GM18526 (cell line): Measurements from ENCODE around the gene PEX11B.
A peak's percentile ranks its signal among the peaks of the same experiment; 100 is the strongest.

Experiments
- POLR2A ChIP-seq: IDR thresholded peaks from 3 replicates; pipeline ENCODE4 v1.6.1; 2011; ENCODE audit not compliant: insufficient read length; ENCODE audit errors: extremely low read depth

The PEX11B gene

GRCh38 chr1:145957443-145958319 lies 39.2 kb upstream of the PEX11B start, which contains the start of gene LIX1L:
LIX1L (minus strand) TSS chr1:145958017; CDS start chr1:145957927, 90 bp downstream.
- peak; percentile 77 for TF ChIP-seq POLR2A

GRCh38 chr1:145956781-145957442 lies 38.4 kb upstream of the PEX11B start:
- no peak for TF ChIP-seq POLR2A

GRCh38 chr1:145956361-145956760 lies 37.8 kb upstream of the PEX11B start:
- no peak for TF ChIP-seq POLR2A

- TF ChIP-seq POLR2A = no peak
Observed at GRCh38 chr1:145955436-145955835, 36.9 kb upstream of the PEX11B start.

DNA sequence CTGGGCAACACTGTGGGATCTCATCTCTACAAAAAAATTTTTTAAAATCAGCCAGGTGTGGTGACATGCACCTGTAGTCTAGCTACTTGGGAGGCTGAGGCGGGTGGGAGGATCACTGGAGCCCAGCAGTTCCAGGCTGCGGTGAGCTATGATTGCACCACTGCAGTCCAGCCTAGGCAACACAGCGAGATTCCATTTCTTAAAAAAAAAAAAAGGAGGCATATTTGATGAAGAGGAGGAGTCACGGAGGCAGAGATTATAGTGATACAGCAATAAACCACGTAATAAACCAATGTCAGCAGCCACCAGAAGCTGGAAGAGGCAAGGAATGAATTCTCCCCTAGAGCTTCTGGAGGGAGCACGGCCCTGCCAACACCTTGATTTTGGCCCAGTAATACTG lies 35.3 kb upstream of the PEX11B start:
- TF ChIP-seq POLR2A = no peak

- no peak for TF ChIP-seq POLR2A
Observed at GRCh38 chr1:145952903-145953302, 34.4 kb upstream of the PEX11B start.

GRCh38 chr1:145951526-145951925 lies 33.0 kb upstream of the PEX11B start:
- no peak for TF ChIP-seq POLR2A

GRCh38 chr1:145949219-145949618 lies 30.7 kb upstream of the PEX11B start:
- no peak for TF ChIP-seq POLR2A

GRCh38 chr1:145947551-145947950 lies 29.0 kb upstream of the PEX11B start:
- TF ChIP-seq POLR2A = no peak

DNA sequence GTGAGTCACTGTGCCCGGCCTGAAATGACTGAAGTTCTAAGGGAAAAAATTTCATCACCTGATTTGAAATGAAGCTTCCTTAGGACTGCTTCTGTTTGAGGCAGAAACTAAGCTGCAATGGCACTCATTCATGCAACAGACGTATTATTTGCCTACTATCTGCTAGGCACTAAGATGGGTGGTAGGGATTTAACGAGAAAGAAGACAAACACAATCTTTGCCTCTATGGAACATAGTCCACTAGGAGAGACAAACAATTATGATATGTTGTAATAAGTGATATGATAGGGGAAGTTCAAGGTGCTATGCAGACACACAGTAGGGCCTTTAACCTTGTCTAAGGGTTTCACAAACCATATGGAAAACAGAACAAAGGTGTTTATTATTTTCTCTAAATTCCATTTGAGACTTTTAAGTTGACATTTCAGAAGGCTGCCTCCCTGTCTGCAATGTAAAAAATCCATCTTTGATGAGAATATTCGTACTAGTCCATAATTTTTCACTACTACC lies 28.0 kb upstream of the PEX11B start:
- no peak for TF ChIP-seq POLR2A

DNA sequence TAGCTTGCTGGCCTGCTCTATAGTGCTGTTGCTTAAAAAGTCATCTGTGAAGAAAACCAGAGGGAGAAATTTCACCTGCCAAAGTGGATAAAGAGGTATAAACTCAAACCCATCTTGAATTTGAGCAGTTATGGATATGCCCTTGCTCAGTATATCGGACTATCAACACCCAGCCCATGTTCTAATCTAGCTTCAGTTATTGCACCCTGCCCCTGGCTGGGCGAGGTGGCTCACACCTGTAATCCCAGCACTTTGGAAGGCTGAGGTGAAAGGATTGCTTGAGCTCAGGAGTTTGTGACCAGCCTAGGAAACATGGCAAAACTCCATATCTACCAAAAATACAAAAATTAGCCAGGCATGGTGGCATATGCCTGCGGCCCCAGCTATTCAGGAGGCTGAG lies 26.0 kb upstream of the PEX11B start:
- no peak for TF ChIP-seq POLR2A

DNA sequence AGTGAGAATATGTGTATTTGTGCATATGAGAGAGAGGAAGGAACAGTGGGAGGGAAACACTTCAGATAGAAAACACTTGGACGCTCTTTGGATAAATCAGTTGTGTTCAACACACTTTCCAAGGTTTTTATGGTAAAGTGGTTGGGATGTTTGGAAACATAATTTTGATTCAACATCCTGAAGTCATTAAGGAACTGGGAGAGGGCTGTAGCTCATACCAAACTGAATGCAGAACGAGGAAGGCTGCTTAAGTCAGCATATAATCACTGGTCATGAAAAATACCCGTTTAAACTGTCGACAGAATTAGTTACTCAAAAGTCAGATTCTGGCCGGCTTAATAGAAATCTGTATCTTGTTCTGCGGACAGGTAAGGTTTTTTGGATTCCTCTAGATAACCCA lies 24.4 kb upstream of the PEX11B start:
- TF ChIP-seq POLR2A = no peak

DNA sequence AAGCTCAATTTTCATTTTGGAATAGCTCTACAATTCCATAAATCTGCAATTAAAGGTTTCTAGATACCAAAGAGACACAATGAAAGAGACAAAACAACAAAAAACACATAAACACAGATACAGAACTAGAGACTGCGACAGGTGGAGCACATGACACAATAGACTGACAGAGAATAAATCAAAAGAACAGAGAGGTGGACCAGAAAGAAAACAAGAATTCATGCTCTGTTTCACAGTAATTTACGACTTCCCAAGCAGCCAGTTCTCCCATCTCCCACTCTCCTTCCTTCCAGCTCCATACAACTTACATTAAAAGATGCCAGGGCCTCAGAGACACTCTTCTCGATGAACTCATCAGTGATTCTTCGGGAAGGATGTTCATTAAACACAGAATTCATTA lies 23.9 kb upstream of the PEX11B start:
- TF ChIP-seq POLR2A = no peak

DNA sequence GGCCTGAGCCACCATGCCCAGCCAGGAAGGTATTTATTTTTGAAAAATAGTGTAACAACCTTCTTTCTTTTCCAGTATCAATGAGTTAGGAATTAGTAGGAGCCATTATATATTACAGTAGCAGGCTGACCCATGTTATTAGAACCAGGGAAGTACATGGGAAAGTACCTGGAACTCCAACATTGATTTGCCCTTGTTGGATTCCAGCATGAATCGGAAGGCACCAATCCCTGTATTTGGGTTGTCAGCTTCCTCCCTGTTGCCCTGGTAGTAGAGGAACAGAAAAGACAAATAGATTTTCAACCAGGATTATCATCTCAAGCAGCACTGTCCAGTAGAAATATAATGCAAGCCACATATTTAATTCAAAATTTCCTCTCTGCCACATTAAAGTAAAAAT lies 18.9 kb upstream of the PEX11B start:
- TF ChIP-seq POLR2A = no peak

DNA sequence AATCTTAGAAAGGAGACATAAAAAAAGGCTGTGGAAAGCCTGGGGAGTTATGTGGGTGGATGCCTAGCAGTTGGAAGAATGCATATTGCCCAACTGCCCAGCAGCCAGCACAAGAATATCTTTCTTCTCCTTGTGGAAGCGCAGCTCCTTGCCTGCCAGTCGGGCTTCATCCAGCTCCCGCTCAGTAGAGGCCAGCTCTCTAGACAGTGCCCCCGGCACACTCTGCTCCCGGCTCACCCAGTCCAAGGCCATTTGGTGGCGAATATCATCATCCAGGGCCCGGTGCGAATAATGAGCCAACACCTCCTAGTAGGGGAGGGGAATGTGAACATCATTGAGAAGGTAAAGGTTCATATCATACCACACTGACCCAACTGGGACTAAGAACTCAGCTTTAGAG lies 17.7 kb upstream of the PEX11B start:
- no peak for TF ChIP-seq POLR2A

GRCh38 chr1:145935708-145936107 lies 17.2 kb upstream of the PEX11B start:
- TF ChIP-seq POLR2A = no peak

DNA sequence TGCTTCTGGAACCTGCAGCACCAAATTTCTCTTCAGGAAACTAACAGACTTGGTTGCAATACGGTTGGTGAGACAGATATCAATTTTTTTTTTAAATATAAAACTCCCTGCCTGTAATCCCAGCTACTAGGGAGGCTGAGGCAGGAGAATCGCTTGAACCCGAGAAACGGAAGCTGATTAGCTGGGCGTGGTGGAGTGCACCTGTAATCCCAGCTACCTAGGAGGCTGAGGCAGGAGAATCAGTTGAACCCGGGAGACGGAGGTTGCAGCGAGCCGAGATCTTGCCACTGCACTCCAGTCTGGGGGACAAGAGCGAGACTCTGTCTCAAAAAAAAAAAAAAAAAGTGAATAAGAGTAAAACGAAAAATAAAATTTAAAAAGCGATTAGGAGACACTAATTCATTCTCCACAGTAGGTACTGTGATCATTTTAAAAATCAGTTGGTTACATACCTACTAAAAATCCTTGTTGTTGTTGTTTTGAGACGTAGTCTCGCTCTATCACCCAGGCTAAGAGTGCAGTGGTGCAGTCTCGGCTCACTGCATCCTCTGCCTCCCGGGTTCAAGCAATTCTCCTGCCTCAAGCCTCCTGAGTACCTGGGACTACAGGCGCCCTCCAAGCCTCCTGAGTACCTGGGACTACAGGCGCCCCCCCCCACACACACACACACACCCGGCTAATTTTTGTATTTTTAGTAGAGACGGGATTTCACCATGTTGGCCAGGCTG lies 9.6 kb upstream of the PEX11B start:
- TF ChIP-seq POLR2A = no peak
